ENCODE data around the gene ECT2L. TPM values are rescaled to one million over a fixed set of nuclear protein-coding genes. Genes with fewer than 3 reads are reported as not detected.
A peak's percentile ranks its signal among the peaks of the same experiment; 100 is the strongest.

Gene ECT2L, protein sequence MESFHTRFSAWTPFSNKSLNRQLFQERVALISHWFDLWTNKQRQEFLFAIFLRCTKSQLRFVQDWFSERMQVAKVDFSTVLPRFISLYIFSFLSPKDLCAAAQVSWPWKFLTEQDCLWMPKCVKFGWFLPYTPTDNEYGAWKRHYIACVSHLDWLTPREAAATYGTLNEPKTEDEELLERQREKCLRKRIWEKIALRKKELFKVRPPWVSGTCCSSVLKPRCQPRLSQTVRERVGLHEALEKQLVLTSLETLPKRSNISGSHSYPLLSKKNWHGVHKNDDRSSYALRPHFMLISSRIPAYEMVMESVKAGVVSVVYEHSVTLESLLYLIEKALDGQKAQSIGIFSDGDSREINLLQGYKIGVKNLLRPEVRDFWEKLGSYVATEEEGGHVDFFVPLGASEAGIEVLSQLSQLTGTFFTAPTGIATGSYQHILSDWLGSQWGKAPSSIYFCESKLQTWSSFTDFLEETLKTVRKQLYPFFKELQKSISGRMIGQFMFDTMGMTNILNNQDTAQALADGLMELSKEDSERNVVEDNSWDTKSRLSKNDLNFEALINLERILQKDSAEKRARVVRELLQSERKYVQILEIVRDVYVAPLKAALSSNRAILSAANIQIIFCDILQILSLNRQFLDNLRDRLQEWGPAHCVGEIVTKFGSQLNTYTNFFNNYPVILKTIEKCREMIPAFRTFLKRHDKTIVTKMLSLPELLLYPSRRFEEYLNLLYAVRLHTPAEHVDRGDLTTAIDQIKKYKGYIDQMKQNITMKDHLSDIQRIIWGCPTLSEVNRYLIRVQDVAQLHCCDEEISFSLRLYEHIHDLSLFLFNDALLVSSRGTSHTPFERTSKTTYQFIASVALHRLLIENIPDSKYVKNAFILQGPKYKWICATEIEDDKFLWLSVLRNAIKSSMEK
- total RNA-seq, result not detected in 2 replicates
- 0.13 TPM for polyA plus RNA-seq (2012)

DNA sequence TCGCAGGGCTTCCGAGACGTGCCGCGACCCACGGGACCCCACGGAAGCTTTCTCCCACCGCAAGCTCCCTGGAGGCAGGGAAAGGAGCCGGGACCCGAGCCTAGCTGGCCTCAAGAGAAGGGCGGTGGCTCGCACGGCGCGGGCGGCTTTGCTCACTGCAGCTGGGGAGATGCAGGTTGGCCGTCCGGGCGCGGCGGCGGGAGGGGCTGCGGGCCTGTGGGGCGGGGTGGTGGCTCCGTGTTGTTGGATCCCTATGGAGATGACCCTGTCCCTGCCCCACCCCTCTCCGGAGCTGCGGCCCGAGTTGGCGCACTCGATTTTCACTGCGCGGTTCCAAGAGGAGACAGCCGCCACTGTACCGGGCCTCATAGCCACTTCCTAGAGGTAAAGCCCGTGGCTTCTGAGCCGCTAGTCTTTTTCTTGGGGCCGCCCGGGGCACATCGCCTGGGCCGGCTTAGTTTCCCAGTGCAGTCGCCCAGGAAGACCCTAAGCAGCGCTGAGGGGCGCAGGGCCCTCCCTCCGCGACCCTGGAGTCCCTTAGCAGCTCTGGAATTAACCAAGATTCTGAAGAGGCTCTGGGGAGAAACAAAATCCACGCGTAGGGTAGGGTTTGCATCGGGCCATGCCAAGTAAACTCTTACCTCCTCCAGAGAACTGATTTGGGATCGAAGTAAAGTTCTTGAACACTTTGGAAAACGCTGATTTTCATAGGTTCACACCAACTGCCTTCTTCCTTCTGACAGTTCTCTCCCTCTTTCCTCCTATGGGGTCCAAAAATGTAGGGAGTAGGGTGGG, at the start of gene ECT2L:
TSS of gene ECT2L (plus strand) at position 279 of the 795 bp plus-strand sequence. CDS start 17,188 bp downstream, outside the sequence.
- peak; percentile 52 for DNase-seq (ENCODE audit: low read depth)

DNA sequence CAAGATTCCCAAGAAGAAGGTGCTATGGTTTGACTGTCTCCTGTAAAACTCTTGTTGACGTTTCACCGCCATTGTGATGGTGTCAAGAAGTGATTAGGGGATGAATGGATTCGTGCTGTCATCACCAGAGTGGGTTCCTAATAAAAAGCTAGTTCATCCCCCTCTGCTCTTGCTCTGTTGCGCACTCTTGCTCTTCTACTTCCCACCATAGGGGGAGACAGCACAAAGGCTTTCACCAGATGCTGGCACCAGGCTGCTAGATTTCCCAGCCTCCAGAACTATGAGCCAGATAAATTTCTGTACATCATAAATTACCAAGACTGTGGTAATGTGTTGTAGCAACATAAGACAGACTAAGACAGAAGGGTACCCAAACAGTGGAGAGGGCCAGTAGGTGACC, 43.9 kb upstream of the ECT2L start:
- no peak for DNase-seq (ENCODE audit: low read depth)

DNA sequence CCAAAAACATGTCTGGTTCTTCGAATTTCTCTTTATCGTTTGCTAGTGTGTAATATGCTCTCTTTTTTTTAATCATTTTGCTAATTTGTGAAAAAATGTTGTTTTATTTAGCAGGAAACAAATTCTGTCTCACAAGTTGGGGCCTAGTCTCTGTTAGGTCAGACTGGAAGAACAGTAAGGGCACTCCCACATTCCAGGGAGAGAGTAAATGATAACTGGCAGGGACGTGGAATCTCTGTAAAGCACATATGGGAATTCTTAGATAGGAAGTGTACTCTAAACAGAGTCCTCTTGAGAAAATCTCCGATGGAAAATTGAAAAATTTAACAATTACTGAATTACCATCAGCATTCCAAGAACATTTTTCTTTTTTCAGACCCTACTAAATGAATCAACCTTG, 38.8 kb upstream of the ECT2L start:
- no peak for DNase-seq (ENCODE audit: low read depth)

DNA sequence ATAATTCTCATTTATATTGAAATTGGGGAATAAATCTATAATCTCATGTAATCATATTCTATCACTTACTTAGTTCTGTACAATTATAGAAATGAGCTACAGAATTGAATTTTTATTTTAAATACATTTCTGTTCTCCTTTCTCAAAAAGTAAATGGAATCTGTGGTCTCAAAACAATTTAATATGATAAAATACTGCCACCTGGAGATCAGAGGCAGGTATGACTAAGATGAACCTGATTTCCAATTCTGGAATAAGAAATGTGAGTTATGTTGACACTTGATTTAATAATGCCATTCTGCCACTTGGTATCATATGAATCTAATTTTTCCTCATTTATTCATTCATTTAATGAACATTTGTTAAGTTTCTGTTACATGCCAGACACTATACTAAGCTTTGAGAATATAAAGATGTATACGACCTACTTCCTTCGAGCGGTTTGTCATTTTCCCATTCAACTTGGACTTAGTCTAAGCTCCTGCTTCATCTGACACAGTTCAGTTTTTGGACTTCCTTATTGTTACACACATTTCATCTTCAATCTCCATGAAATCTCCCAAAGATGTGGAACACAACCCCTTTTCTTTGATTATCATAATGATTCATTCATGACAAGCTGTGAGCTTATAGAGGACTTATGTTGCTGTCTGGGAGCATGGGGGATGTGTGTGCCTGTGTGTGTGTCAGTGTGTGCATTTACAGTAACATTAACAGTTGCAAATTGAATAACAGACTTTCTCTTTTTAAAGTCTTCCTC, 29.8 kb upstream of the ECT2L start:
- peak; percentile 56 for DNase-seq (ENCODE audit: low read depth)

DNA sequence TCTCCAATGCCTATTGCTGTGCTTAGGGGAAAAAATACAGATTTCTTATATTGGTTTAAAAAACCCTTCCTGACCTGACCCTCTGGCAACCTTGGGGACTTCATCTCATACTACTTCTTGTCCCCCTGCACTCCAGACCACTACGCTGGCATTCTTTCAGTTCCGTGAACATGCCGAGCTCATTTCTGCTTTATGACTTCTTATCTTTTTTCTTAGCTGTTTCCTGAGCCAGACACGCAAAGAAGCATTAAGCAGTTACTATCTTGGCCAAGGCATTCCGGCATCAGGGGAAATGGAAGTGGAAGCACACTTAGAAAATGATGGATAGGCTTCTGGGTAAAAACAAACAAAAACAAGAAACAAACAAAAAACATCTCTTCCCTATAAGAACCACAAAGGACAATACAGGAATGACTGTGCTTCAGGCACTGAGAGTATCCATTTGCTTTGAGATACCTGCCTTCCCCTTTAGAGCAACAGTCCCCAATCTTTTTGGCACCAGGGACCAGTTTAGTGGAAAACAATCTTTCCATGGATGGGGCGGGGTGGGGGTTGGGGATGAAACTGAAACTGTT, 26.7 kb upstream of the ECT2L start:
- DNase-seq (ENCODE audit: low read depth), result no peak

DNA sequence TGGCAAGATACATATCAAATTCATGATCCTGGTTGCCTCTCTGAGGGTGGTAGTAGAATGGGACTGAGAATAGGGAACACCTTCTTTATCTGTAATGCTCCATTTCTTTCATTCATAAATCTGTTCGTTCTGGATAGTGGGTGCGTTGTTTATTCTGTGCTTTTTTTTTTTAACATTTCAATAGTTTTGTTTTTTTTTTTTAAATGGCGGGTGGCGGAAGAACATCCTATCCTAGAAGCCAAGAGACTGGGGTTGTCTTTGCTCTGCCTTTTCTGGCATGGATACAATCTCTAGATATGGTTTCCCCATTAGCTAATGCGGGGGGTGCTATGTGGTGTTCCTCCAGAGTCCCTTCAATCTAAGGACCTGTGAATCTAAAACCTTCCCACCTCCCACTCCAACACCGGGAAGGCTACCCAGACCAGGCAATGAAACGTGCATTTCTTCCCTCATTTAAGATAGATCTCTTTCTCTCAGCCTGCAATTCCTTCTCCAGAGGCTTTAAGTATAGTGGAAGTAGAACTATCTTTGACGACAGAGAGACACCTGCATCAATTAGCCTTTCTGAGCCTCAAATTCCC, 23.2 kb upstream of the ECT2L start:
- DNase-seq (ENCODE audit: low read depth), result no peak

DNA sequence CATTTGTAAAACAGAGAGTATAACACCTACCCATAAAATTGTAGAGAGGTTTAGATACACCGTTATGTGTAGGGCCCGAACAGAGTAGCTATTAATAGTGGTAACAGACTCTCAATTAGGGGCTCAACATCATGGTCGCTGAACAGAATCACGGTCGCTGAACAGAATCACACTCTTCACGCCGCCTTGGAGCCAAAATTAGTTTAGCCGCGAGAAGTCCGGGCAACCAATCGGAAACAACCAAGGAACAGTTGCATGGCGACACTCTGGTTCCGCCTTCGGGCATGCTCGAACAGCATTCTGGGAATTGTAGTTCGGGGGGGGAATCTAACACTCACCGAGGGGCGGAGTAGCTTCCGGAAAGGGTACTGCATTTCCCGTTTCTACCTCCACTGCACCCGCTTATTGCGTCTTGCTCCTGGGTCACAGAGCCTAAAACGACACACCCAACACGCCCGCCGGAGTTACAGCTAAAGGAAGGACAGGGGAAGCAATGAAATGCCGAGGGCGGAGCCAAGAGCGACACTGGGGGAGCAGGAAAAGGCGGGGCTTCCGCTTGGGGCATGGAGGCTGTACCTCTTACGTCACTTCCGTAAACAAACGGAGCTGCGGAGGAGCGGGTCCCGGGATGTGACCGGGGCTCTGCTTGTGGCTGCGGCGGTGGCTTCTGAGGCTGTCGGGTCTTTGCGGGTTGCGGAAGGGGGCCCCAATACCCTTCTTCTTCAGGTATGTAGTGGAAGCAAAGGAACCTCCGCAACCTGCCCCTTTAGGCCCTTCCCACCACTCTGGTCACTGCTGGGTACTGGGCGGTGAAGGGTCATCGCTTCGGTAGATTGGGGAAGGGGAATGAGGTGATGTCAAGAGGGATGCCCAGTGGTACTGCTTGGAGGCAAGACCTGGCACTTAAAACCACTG, 22.5 kb upstream of the ECT2L start, which contains the start of gene CCDC28A:
TSS of gene CCDC28A (plus strand) at position 593 of the 915 bp plus-strand sequence. CDS start 2,352 bp downstream, outside the sequence.
- DNase-seq (ENCODE audit: low read depth), result peak; percentile 97

DNA sequence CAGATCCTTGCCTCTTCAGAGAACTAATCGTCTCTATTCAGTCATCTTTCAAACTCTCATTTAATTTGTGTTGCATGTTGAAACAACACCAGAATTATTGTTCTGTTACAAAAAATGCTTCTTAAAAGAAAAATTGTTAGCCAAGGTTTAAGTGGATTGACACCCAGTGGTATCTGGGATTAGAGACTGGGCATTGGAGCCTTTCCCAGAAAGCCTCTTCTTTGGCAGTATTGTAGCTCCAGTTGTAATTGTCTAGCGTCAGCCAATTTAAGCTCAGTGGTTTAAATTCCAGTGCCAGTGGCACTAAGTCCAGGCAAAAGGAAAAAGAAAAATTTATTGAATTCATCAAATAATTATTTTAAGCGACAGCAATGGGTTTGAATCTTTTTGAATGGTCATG, 21.5 kb upstream of the ECT2L start:
- DNase-seq (ENCODE audit: low read depth), result peak; percentile 43

DNA sequence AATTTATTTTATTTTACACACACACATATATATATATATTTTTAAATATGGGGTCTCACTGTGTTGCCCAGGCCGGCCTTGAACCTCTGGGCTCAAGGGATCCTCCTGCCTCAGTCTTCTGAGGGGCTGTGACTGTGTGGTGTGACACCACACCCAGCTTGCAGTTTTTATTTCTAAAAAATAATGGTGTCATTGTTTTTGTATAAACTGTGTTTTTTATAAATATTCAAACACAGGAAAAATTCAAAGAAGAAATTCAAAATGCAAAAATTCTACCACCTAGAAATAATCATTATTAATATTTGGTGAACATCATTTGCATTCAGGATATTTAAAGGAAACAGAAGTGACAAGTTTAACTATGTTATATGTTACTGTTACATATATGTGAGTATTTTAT, 19.2 kb upstream of the ECT2L start:
- DNase-seq (ENCODE audit: low read depth), result no peak

DNA sequence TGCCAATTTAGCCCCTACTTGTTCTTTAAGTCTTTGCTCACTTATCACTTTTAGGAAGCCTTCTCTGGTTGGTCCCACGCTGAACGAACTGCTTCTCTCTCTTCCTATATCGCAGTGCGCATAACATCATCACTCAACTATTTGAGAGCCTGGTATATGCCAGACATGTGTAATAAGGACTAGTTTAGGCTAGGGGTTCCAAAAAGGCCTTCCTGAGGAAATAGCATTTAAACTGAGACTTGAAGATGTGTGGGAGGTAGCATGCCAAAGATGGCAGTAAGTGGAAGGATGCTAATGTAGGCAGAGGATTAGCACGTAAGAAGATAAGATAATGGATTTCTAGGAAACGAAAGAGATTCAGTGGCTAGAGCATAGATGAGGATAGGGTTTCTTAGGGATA, 17.6 kb upstream of the ECT2L start:
- DNase-seq (ENCODE audit: low read depth), result no peak

DNA sequence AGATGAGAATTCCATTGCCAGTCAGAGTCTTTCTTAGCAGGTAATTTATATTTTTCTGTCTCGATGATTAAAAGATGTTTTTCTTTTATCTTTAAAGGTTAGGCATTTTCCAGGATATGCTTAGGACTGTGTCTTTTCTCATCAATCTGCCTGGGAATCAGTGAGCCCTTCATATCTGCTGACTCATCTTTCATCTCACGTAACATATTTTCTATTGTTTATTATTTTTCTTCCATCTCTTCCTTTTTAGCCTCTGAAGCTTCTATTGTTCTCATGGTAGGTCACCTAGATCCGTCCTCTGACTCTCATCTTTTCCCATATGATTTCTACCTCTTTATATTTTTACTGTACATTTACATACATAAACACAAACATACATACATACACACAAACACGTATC, 13.6 kb upstream of the ECT2L start:
- no peak for DNase-seq (ENCODE audit: low read depth)

DNA sequence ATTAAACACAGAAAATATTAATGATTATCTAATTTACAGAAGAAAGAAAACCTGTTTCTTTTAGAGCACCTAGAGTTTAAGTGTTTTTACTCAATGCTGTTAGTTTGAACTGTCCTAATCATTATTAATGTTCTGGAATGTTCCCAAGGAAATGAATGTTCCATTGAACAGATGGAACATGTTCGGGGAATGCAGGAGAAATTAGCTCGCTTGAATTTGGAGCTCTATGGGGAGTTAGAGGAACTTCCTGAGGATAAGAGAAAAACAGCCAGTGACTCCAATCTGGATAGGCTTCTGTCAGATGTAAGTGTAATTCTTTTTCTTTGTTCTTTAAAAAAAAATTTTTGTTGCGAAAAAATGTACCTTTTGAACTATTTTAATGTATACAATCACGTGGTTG, 10.8 kb upstream of the ECT2L start:
- DNase-seq (ENCODE audit: low read depth), result no peak

DNA sequence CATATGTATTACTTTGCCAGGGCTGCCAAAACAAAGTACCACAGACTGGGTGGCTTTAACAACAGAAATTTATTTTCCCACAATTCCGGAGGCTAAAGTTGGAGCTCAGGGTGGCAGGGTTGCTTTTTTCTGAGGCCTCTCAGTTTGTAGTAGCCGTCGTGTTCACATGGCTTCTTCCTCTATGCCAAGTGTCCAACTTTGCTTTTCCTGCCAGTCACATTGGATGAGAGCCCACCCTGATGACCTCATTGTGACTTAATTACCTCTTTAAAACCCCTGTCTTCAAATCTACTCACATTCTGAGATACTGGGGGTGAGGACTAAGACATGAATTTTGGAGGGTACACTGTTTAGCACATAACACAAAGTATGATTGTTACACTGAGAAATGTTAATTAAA, 9.9 kb upstream of the ECT2L start:
- no peak for DNase-seq (ENCODE audit: low read depth)

DNA sequence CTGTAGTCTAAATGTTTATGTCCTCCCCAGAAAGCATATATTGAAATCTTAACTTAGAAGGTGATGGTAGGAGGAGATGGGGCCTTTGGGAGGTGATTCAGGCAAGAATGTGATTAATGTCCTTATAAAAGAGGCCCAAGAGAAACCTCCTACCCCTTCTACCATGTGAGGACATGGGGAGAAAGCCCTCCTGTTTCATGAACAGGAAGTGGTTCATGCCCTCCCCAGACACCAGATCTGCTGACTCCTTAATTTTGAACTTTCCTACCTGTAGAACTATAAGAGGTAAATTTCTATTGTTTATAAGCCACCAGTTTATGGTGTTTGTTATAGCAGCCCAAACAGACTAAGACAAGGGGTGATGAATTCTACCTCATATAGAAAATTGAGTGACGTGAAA, 8.7 kb upstream of the ECT2L start:
- DNase-seq (ENCODE audit: low read depth), result no peak

DNA sequence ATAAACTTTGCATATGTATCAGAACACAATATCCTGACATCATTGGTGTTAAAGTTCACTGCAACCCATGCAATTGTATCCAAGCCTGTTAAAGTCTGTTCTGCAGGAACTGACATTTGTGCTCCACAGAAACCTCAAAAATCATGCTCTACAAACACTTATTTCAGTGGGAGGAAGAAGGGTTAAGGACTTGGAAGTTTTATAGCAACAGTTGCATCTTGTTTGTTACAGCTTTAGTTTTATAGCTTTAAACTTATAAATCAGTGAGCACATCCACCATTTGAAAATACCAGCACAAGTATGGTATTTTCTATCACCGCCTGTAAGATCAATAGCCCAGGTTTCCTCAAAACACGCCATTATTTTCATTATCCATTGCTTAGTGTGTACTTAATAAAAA, 884 bp downstream of the ECT2L start:
- no peak for DNase-seq (ENCODE audit: low read depth)

DNA sequence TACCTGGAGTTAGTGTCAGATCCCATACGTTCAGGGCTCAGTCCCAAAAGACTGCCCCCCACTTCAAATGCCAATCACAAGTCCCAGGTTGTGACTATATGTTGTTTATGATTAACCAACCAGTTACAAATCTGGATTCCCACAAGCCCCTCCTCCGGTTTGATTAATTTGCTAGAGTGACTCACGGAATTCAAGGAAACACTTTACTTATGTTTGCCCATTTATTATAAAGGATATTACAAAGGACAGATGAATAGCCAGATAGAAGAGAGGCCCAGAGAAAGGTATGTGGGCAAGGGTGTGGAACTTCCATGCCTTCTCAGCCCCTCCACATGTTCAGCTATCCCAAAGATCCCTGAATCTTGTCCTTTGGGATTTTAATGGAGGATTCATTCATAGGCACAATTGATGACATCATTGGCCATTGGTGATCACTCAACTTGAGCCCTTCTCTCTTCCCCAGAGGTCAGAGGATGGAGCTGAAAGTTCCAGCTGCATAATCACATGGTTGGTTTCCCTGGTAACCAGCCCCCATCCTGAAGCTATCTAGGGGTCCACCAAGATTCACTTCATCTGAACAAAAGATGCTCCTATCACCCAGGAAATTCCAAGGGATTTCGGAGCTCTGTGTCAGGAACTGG, 2.0 kb downstream of the ECT2L start:
- no peak for DNase-seq (ENCODE audit: low read depth)

DNA sequence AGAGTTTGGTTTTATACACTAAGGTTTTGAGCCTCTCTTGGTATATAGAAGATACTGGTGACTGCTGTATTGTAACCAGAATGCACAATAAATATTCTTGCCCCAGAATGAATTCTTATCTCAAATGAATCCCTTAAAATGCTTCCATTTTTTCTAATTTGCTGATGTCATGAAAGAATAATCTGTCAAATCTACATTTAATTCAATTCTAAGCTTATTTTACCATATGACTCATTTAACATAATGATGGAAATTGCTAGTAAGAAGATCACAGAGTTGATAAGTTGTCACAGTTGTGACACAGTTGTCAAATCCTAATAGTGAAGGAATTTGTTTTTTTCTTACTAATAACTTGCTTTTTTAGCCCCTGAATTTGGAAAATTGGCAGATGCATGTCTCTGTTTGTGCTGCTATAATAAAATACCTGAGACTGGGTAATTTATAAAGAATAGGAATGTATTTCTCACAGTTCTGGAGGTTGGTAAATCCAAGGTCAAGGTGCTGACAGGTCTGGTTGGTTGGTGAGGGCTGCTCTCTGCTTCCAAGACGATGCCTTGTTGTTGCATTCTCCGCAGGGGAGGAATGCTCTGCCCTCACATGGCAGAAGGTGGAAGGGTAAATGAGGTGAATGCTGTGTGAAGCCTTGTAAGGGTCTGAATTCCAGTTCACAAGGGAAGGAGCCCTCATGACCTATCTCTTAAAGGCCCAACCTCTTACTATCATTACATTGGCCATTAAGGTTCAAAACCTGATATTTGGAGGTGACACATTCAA, 4.7 kb downstream of the ECT2L start:
- DNase-seq (ENCODE audit: low read depth), result no peak
